22Rv1 (cell line): Measurements from ENCODE around the gene SLC5A4.

Experiments
- ZFX ChIP-seq: fragments of 450-650 bp; IDR thresholded peaks from 2 replicates; pipeline ENCODE4 v1.6.1; 2017; ENCODE audit warnings: antibody characterized with exemption, borderline replicate concordance
- TF ChIP-seq, protein P1 (sequence below): fragments of 450-650 bp; IDR thresholded peaks from 2 replicates; pipeline ENCODE4 v1.5.1; 2017; ENCODE audit warnings: mild to moderate bottlenecking

DNA sequence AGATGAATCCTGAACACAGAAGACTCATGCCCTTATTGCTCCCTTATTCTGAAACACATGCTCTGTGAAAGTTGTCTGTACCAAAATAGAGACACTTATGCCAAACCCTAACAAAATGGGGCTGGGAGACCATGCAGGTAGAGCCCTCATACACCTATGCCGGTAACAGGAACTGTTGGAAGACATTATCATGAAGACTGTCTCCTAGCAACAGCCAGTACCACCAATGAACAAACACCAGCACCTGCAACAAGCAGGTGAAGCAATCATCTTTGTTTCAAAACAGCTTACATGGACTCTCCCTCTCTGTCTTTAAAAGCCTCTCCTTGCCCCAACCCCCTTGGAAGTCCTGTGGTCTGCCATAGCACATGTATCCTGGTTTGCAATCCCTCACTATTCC is 17.2 kb downstream of the SLC5A4 start:
- TF ChIP-seq, protein P1, sequence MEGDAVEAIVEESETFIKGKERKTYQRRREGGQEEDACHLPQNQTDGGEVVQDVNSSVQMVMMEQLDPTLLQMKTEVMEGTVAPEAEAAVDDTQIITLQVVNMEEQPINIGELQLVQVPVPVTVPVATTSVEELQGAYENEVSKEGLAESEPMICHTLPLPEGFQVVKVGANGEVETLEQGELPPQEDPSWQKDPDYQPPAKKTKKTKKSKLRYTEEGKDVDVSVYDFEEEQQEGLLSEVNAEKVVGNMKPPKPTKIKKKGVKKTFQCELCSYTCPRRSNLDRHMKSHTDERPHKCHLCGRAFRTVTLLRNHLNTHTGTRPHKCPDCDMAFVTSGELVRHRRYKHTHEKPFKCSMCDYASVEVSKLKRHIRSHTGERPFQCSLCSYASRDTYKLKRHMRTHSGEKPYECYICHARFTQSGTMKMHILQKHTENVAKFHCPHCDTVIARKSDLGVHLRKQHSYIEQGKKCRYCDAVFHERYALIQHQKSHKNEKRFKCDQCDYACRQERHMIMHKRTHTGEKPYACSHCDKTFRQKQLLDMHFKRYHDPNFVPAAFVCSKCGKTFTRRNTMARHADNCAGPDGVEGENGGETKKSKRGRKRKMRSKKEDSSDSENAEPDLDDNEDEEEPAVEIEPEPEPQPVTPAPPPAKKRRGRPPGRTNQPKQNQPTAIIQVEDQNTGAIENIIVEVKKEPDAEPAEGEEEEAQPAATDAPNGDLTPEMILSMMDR, result no peak
- TF ChIP-seq ZFX, result no peak
